ENCODE data around the gene MOB4. TPM values are rescaled to one million over a fixed set of nuclear protein-coding genes. Genes with fewer than 3 reads are reported as not detected.

Gene MOB4
- total RNA-seq, 4 donors from 2014 or later, result 14.7 to 21.9 (median 18.4) TPM

GRCh38 chr2:197502201-197502600 is 13.7 kb upstream of the MOB4 start:
- TF ChIP-seq POLR2A (IDR thresholded peaks at IDR 0.05) (no peak), EP300 (IDR thresholded peaks at IDR 0.05) (no peak)
- TF ChIP-seq, protein P1, sequence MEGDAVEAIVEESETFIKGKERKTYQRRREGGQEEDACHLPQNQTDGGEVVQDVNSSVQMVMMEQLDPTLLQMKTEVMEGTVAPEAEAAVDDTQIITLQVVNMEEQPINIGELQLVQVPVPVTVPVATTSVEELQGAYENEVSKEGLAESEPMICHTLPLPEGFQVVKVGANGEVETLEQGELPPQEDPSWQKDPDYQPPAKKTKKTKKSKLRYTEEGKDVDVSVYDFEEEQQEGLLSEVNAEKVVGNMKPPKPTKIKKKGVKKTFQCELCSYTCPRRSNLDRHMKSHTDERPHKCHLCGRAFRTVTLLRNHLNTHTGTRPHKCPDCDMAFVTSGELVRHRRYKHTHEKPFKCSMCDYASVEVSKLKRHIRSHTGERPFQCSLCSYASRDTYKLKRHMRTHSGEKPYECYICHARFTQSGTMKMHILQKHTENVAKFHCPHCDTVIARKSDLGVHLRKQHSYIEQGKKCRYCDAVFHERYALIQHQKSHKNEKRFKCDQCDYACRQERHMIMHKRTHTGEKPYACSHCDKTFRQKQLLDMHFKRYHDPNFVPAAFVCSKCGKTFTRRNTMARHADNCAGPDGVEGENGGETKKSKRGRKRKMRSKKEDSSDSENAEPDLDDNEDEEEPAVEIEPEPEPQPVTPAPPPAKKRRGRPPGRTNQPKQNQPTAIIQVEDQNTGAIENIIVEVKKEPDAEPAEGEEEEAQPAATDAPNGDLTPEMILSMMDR (IDR thresholded peaks at IDR 0.05), result no peak
- Histone ChIP-seq H3K27ac (peak overlapping the region in 2 of 4 donors; percentile 32 to 100), H3K36me3 (peaks cover 0 to 18% (median 8%) of the 10 kb centered on the region in 3 donors), H3K27me3 (no peaks in the 10 kb centered on the region), H3K4me3 (no peak overlapping the region), H3K4me1 (peaks cover 0 to 41% (median 27%) of the 10 kb centered on the region in 4 donors), H3K9me3 (no peaks in the 10 kb centered on the region)
- WGBS, 2 donors, result 43 to 48% methylated on average over 4 of the region's 4 CpGs
- DNase-seq (ENCODE audit: low spot score in 2 of 2), result no peak

DNA sequence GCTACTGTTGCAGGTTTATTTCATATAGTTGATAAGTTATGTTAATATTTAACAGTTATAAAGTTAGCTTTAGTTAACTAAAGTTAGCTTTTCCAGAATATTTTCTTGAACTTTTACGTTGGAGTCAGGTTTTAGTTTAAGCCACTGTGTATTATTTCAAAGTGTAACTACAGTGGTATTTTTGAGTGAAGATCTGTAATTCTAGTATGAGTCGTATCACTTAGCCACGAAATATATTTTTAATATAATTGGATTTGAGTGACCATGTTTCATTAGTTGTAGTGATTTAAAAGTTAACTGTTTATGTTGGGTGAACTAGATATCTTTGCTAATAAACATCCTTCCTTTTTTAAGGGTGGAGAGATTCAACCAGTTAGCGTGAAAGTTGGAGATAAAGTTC is 13.2 kb upstream of the MOB4 start:
- Histone ChIP-seq H3K27me3 (no peaks in the 10 kb centered on the region), H3K9me3 (no peaks in the 10 kb centered on the region), H3K27ac (peak overlapping the region in 1 of 4 donors; percentile 100), H3K36me3 (peaks cover 0 to 18% (median 8%) of the 10 kb centered on the region in 3 donors), H3K4me1 (peaks cover 0 to 37% (median 24%) of the 10 kb centered on the region in 4 donors), H3K4me3 (no peak overlapping the region)
- DNase-seq (ENCODE audit: low spot score in 2 of 2), result no peak
- 79 to 80% methylated on average over 4 of the region's 4 CpGs for WGBS, 2 donors
- no peak for TF ChIP-seq EP300 (IDR thresholded peaks at IDR 0.05)
- no peak for TF ChIP-seq POLR2A (IDR thresholded peaks at IDR 0.05)
- TF ChIP-seq, protein P1 (IDR thresholded peaks at IDR 0.05), result no peak

DNA sequence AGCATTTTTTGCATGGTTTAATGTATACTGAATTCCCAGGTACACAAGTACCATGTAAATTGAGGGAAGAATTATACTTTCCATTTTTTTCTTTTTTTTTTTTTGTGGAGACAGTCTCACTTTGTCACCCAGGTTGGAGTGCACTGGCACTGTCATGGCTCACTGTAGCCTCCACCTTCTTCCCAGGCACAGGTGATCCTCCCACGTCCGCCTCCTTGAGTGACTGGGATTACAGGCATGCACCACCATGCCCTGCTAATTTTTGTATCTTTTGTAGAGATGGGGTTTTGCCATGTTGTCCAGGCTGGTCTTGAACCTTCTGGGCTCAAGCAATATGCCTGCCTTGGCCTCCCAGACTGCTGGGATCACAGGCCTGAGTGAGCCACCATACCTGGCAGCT is 11.9 kb upstream of the MOB4 start:
- no peak overlapping the region for H3K27ac ChIP-seq
- no peak for DNase-seq (ENCODE audit: low spot score in 2 of 2)
- H3K27me3 ChIP-seq, result no peaks in the 10 kb centered on the region
- H3K4me1 ChIP-seq, result peaks cover 0 to 24% (median 14%) of the 10 kb centered on the region in 4 donors
- no peak overlapping the region for H3K4me3 ChIP-seq
- peaks cover 0 to 18% (median 8%) of the 10 kb centered on the region in 3 donors for H3K36me3 ChIP-seq
- WGBS, 2 donors, result 96 to 100% methylated on average over 2 of the region's 2 CpGs
- H3K9me3 ChIP-seq, result no peaks in the 10 kb centered on the region
- TF ChIP-seq, protein P1 (IDR thresholded peaks at IDR 0.05), result no peak
- TF ChIP-seq POLR2A (IDR thresholded peaks at IDR 0.05) (no peak), EP300 (IDR thresholded peaks at IDR 0.05) (no peak)

GRCh38 chr2:197504512-197504911 is 11.4 kb upstream of the MOB4 start:
- H3K9me3 ChIP-seq, result no peaks in the 10 kb centered on the region
- TF ChIP-seq, protein P1 (IDR thresholded peaks at IDR 0.05), result no peak
- TF ChIP-seq POLR2A (IDR thresholded peaks at IDR 0.05) (no peak), EP300 (IDR thresholded peaks at IDR 0.05) (no peak)
- WGBS, 2 donors, result 90 to 92% methylated on average over 6 of the region's 6 CpGs
- H3K4me1 ChIP-seq, result peaks cover 0 to 24% (median 14%) of the 10 kb centered on the region in 4 donors
- peaks cover 0 to 18% (median 8%) of the 10 kb centered on the region in 3 donors for H3K36me3 ChIP-seq
- DNase-seq (ENCODE audit: low spot score in 2 of 2), result no peak
- H3K27me3 ChIP-seq, result no peaks in the 10 kb centered on the region
- no peak overlapping the region for H3K4me3 ChIP-seq
- no peak overlapping the region for H3K27ac ChIP-seq

DNA sequence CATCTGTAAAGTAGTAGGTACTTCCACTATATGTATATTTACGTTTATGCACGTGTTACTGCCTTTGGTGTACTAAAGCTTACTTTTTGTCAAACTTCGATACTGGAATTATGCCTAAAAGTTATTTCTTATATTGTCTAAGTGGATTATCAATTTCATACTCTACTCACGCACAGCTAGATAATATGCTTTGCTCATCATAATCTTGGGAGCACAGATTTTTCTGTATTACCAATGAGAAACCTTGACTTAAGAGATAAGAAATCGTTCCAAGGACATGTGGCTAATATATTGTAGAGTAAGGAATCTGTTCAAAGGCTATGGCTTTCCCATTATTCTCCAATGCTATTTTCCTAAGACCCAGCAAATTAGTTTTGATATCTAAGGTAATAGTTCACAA is 9.2 kb upstream of the MOB4 start:
- H3K36me3 ChIP-seq, result peaks cover 0 to 18% (median 8%) of the 10 kb centered on the region in 3 donors
- H3K4me3 ChIP-seq, result no peak overlapping the region
- H3K27ac ChIP-seq, result no peak overlapping the region
- no peaks in the 10 kb centered on the region for H3K27me3 ChIP-seq
- H3K4me1 ChIP-seq, result peaks cover 0 to 15% (median 9%) of the 10 kb centered on the region in 4 donors
- TF ChIP-seq EP300 (IDR thresholded peaks at IDR 0.05) (no peak), POLR2A (IDR thresholded peaks at IDR 0.05) (no peak)
- TF ChIP-seq, protein P1 (IDR thresholded peaks at IDR 0.05), result no peak
- H3K9me3 ChIP-seq, result no peaks in the 10 kb centered on the region
- 94% methylated on average over 5 of the region's 5 CpGs for WGBS, 2 donors
- DNase-seq (ENCODE audit: low spot score in 2 of 2), result no peak

Measured in tibial nerve (tissue), 4 donors.